Measurements from ENCODE around the gene DYNC2I2. TPM values are rescaled to one million over a fixed set of nuclear protein-coding genes. Genes with fewer than 3 reads are reported as not detected.
A peak's percentile ranks its signal among the peaks of the same experiment; 100 is the strongest.

Gene DYNC2I2
- polyA plus RNA-seq, 4 donors = 37.6 to 122 (median 92.3) TPM

DNA sequence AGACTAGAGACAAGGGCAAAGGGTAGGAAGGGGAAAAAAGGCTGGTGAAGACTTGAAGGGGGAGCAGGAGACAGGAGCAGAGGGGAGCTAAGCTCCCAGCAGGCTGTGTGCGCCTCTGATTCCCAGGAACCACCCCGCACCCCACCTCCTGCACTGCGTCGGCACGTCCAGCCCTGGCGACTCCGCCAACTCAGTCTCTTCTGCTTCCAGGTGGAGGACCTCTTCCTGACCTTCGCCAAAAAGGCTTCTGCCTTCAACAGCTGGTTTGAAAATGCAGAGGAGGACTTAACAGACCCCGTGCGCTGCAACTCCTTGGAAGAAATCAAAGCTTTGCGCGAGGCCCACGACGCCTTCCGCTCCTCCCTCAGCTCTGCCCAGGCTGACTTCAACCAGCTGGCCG is 30.5 kb downstream of the DYNC2I2 start:
- no peak for DNase-seq
- no peaks in the 10 kb centered on the region for H3K9me3 ChIP-seq (ENCODE audit: control insufficient read depth in 2 of 2, insufficient read depth in 1 of 2, low read depth in 1 of 2, low read length in 1 of 2)
- H3K36me3 ChIP-seq (ENCODE audit: control insufficient read depth in 3 of 3, insufficient read depth in 2 of 3, low read depth in 1 of 3, low read length in 3 of 3) = peaks cover 21 to 97% (median 36%) of the 10 kb centered on the region in 3 donors
- H3K27me3 ChIP-seq (ENCODE audit: control insufficient read depth in 3 of 3, insufficient read depth in 3 of 3, low read length in 3 of 3) = no peaks in the 10 kb centered on the region
- H3K4me3 ChIP-seq (ENCODE audit: low read depth in 1 of 3, low read length in 3 of 3) = no peak overlapping the region
- H3K4me1 ChIP-seq (ENCODE audit: control insufficient read depth in 3 of 3, insufficient read depth in 2 of 3, low read depth in 1 of 3, low read length in 2 of 3) = no peaks in the 10 kb centered on the region
- no peak overlapping the region for H3K27ac ChIP-seq (ENCODE audit: low read depth in 1 of 3, low read length in 2 of 3)
- 89 to 91% (median 90%) methylated on average over 16 of the region's 16 CpGs for WGBS, 3 donors
- FAIRE-seq = no peak

DNA sequence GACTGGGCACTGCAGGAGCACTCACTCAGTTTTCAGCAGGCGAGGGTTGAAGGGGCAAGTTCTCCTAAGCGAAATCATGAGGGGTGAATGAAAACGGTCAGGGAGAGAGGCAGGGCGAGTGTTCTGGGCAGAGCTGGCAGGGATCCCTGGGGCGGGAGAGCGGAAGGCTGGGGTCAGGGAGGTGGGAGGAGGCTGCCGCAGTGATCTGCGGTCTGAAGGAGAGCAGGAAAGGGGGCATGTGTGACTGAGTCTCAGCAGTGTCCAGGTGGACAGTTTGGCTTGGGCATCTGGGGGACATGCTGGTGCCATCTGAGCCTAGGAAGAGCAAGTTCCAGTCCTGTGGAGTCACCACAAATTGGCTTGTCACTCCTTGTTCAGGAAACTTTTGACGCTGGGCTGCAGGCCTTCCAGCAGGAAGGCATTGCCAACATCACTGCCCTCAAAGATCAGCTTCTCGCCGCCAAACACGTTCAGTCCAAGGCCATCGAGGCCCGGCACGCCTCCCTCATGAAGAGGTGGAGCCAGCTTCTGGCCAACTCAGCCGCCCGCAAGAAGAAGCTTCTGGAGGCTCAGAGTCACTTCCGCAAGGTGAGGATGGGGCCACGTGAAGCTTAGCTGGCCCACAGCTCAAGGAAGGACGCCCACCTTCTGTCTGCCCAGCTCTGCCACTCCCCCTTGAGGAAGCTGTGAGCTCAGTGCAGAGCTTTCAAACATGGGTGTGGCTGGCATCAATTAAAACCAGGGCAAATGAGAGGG is 31.1 kb downstream of the DYNC2I2 start:
- Histone ChIP-seq H3K27me3 (ENCODE audit: control insufficient read depth in 3 of 3, insufficient read depth in 3 of 3, low read length in 3 of 3) (no peaks in the 10 kb centered on the region), H3K4me1 (ENCODE audit: control insufficient read depth in 3 of 3, insufficient read depth in 2 of 3, low read depth in 1 of 3, low read length in 2 of 3) (no peaks in the 10 kb centered on the region), H3K27ac (ENCODE audit: low read depth in 1 of 3, low read length in 2 of 3) (no peak overlapping the region), H3K36me3 (ENCODE audit: control insufficient read depth in 3 of 3, insufficient read depth in 2 of 3, low read depth in 1 of 3, low read length in 3 of 3) (peaks cover 25 to 97% (median 39%) of the 10 kb centered on the region in 3 donors), H3K9me3 (ENCODE audit: control insufficient read depth in 2 of 2, insufficient read depth in 1 of 2, low read depth in 1 of 2, low read length in 1 of 2) (no peaks in the 10 kb centered on the region), H3K4me3 (ENCODE audit: low read depth in 1 of 3, low read length in 3 of 3) (no peak overlapping the region)
- WGBS, 3 donors = 69 to 84% (median 81%) methylated on average over 20 of the region's 20 CpGs
- DNase-seq (peak in 1 of 2 donors; percentile 44), FAIRE-seq (no peak)

DNA sequence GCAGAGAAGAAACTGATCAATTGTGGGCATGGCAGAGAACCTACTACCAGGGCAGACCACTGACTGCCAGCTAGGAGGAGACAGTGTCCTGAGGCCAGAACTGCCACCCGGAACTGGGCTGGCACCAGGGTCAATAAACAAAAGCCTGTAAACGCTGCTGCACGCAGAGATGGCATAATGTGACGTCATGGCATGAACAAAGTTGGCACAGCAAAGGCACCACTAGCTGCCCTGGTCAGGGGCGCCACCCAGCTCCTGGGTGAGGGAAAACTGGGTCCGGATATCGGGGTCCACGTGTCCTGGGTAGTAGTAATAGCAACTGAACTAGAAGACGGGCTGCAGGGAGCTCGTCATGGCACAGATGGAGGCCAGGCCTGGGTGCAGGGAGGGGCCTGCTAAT is 32.1 kb downstream of the DYNC2I2 start:
- Histone ChIP-seq H3K4me3 (ENCODE audit: low read depth in 1 of 3, low read length in 3 of 3) (no peak overlapping the region), H3K4me1 (ENCODE audit: control insufficient read depth in 3 of 3, insufficient read depth in 2 of 3, low read depth in 1 of 3, low read length in 2 of 3) (no peaks in the 10 kb centered on the region), H3K36me3 (ENCODE audit: control insufficient read depth in 3 of 3, insufficient read depth in 2 of 3, low read depth in 1 of 3, low read length in 3 of 3) (peaks cover 31 to 97% (median 33%) of the 10 kb centered on the region in 3 donors), H3K9me3 (ENCODE audit: control insufficient read depth in 2 of 2, insufficient read depth in 1 of 2, low read depth in 1 of 2, low read length in 1 of 2) (no peaks in the 10 kb centered on the region), H3K27me3 (ENCODE audit: control insufficient read depth in 3 of 3, insufficient read depth in 3 of 3, low read length in 3 of 3) (no peaks in the 10 kb centered on the region), H3K27ac (ENCODE audit: low read depth in 1 of 3, low read length in 2 of 3) (no peak overlapping the region)
- DNase-seq = no peak
- FAIRE-seq = no peak
- 87 to 91% (median 89%) methylated on average over 10 of the region's 10 CpGs for WGBS, 3 donors

DNA sequence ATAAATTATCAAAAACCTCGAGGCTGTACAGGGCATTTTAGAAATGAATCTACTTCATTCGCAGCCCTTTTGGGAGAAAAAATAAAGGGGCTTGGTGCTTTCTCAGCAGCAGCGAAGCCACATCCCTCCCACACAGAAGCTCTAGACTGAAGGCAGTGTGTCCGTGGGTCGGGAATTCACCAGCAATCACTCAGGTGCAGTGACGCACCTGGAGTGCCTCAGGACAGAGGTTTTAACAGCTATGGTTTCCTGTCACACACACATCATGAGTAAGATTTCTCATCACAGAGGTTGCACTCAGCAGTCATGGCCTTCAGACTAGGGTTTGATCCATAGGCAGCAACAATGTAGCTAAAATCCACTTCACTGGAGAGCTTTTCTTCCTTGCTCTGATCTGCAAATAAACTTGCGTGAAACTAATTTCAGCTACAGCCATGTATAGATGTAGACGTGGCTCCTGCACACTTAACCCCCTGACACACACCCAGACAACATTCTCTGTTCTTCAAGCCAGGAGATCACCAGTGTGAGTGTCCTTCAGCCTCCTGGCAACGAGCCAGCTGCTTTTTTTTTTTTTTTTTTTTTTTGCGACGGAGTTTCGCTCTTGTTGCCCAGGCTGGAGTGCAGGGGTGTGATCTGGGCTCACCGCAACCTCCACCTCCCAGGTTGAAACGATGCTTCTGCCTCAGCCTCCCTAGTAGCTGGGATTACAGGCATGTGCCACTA is 34.8 kb downstream of the DYNC2I2 start:
- Histone ChIP-seq H3K27ac (ENCODE audit: low read depth in 1 of 3, low read length in 2 of 3) (no peak overlapping the region), H3K27me3 (ENCODE audit: control insufficient read depth in 3 of 3, insufficient read depth in 3 of 3, low read length in 3 of 3) (no peaks in the 10 kb centered on the region), H3K36me3 (ENCODE audit: control insufficient read depth in 3 of 3, insufficient read depth in 2 of 3, low read depth in 1 of 3, low read length in 3 of 3) (peaks cover 28 to 95% (median 37%) of the 10 kb centered on the region in 3 donors), H3K9me3 (ENCODE audit: control insufficient read depth in 2 of 2, insufficient read depth in 1 of 2, low read depth in 1 of 2, low read length in 1 of 2) (no peaks in the 10 kb centered on the region), H3K4me3 (ENCODE audit: low read depth in 1 of 3, low read length in 3 of 3) (no peak overlapping the region), H3K4me1 (ENCODE audit: control insufficient read depth in 3 of 3, insufficient read depth in 2 of 3, low read depth in 1 of 3, low read length in 2 of 3) (no peaks in the 10 kb centered on the region)
- no peak for DNase-seq
- FAIRE-seq = no peak
- WGBS, 3 donors = 73 to 77% (median 76%) methylated on average over 14 of the region's 14 CpGs

DNA sequence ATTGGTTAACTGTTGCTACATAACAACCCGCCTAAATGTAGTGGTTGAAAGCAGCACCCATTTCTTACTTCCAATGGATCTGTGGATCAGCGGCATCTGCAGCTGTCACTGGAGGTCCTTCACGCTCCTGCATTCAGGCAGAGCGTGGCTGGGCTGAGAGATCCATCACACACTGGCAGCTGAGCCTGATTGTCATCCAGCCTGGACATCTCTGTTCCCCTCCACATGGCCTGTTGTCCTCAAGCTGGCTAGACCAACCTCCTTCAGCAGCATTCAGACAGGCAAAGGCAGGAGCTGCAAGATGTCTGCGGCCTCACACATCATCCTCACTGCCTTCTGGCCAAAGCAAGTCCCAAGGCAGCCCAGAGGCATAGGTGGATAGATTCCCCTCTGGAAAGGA is 36.9 kb downstream of the DYNC2I2 start:
- DNase-seq = no peak
- no peak overlapping the region for H3K27ac ChIP-seq (ENCODE audit: low read depth in 1 of 3, low read length in 2 of 3)
- WGBS, 3 donors = 95 to 99% (median 98%) methylated on average over 5 of the region's 5 CpGs

DNA sequence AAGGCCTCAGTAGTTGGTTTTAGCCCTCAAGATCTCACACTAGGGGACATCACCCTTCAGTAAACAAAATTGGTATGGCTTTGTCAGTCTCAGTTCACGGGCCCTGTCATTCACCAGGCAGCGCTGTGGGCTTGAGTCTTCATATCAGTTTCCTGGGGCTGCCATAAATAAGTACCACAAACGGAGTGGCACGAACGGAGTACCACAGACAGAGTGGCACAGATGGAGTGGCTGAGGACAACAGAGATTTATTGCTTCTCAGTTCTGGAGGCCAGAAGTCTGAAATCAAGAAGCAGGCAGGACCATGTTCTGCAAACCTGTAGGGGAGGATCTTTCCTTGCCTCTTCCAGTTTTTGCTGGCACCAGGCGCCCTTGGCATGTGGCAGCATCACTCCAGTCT is 37.5 kb downstream of the DYNC2I2 start:
- H3K27me3 ChIP-seq (ENCODE audit: control insufficient read depth in 3 of 3, insufficient read depth in 3 of 3, low read length in 3 of 3) = no peaks in the 10 kb centered on the region
- H3K4me1 ChIP-seq (ENCODE audit: control insufficient read depth in 3 of 3, insufficient read depth in 2 of 3, low read depth in 1 of 3, low read length in 2 of 3) = no peaks in the 10 kb centered on the region
- 94 to 99% (median 96%) methylated on average over 6 of the region's 6 CpGs for WGBS, 3 donors
- H3K9me3 ChIP-seq (ENCODE audit: control insufficient read depth in 2 of 2, insufficient read depth in 1 of 2, low read depth in 1 of 2, low read length in 1 of 2) = no peaks in the 10 kb centered on the region
- FAIRE-seq (no peak), DNase-seq (no peak)
- H3K4me3 ChIP-seq (ENCODE audit: low read depth in 1 of 3, low read length in 3 of 3) = no peak overlapping the region
- H3K36me3 ChIP-seq (ENCODE audit: control insufficient read depth in 3 of 3, insufficient read depth in 2 of 3, low read depth in 1 of 3, low read length in 3 of 3) = peaks cover 24 to 87% (median 27%) of the 10 kb centered on the region in 3 donors
- H3K27ac ChIP-seq (ENCODE audit: low read depth in 1 of 3, low read length in 2 of 3) = no peak overlapping the region

More for the DNA sequence above, 36.9 kb downstream of the DYNC2I2 start:
- Histone ChIP-seq H3K27me3 (ENCODE audit: control insufficient read depth in 3 of 3, insufficient read depth in 3 of 3, low read length in 3 of 3) (no peaks in the 10 kb centered on the region), H3K4me1 (ENCODE audit: control insufficient read depth in 3 of 3, insufficient read depth in 2 of 3, low read depth in 1 of 3, low read length in 2 of 3) (no peaks in the 10 kb centered on the region), H3K9me3 (ENCODE audit: control insufficient read depth in 2 of 2, insufficient read depth in 1 of 2, low read depth in 1 of 2, low read length in 1 of 2) (no peaks in the 10 kb centered on the region), H3K36me3 (ENCODE audit: control insufficient read depth in 3 of 3, insufficient read depth in 2 of 3, low read depth in 1 of 3, low read length in 3 of 3) (peaks cover 29 to 88% (median 30%) of the 10 kb centered on the region in 3 donors), H3K4me3 (ENCODE audit: low read depth in 1 of 3, low read length in 3 of 3) (no peak overlapping the region)
- FAIRE-seq = no peak

DNA sequence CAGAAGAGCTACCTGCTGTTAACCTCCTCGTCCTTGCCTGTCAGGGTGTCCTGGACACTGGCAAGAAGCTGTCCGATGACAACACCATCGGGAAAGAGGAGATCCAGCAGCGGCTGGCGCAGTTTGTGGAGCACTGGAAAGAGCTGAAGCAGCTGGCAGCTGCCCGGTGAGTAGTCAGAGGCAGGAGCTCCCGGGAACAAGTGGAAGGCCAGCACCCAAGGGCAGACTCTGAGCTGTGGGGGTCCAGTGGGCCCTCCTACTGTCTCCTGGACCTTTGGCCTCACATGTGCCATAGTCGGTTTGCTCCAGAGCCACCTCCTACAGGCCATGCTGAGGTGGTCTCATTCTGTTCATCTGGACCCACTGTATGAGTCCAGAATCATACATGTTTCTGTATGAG is 38.7 kb downstream of the DYNC2I2 start:
- FAIRE-seq (no peak), DNase-seq (no peak)
- no peaks in the 10 kb centered on the region for H3K4me1 ChIP-seq (ENCODE audit: control insufficient read depth in 3 of 3, insufficient read depth in 2 of 3, low read depth in 1 of 3, low read length in 2 of 3)
- H3K27ac ChIP-seq (ENCODE audit: low read depth in 1 of 3, low read length in 2 of 3) = no peak overlapping the region
- no peaks in the 10 kb centered on the region for H3K27me3 ChIP-seq (ENCODE audit: control insufficient read depth in 3 of 3, insufficient read depth in 3 of 3, low read length in 3 of 3)
- no peaks in the 10 kb centered on the region for H3K9me3 ChIP-seq (ENCODE audit: control insufficient read depth in 2 of 2, insufficient read depth in 1 of 2, low read depth in 1 of 2, low read length in 1 of 2)
- H3K36me3 ChIP-seq (ENCODE audit: control insufficient read depth in 3 of 3, insufficient read depth in 2 of 3, low read depth in 1 of 3, low read length in 3 of 3) = peaks cover 26 to 87% (median 33%) of the 10 kb centered on the region in 3 donors
- 89 to 94% (median 93%) methylated on average over 8 of the region's 8 CpGs for WGBS, 3 donors
- H3K4me3 ChIP-seq (ENCODE audit: low read depth in 1 of 3, low read length in 3 of 3) = no peak overlapping the region

DNA sequence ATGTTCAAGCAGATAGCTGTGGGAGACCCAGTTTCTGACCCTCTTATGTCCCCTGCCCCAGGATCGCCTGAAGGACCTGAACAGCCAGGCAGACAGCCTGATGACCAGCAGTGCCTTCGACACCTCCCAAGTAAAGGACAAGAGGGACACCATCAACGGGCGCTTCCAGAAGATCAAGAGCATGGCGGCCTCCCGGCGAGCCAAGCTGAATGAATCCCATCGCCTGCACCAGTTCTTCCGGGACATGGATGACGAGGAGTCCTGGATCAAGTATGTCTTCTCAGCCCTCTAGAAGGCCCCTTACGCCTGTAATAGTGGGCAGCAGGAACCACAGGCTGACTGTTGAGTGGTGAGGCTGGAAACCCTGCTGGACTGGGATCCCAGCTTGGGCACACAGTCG is 41.1 kb downstream of the DYNC2I2 start:
- 96 to 97% (median 97%) methylated on average over 12 of the region's 12 CpGs for WGBS, 3 donors
- Histone ChIP-seq H3K36me3 (ENCODE audit: control insufficient read depth in 3 of 3, insufficient read depth in 2 of 3, low read depth in 1 of 3, low read length in 3 of 3) (peaks cover 30 to 81% (median 33%) of the 10 kb centered on the region in 3 donors), H3K27me3 (ENCODE audit: control insufficient read depth in 3 of 3, insufficient read depth in 3 of 3, low read length in 3 of 3) (no peaks in the 10 kb centered on the region), H3K4me3 (ENCODE audit: low read depth in 1 of 3, low read length in 3 of 3) (no peak overlapping the region), H3K4me1 (ENCODE audit: control insufficient read depth in 3 of 3, insufficient read depth in 2 of 3, low read depth in 1 of 3, low read length in 2 of 3) (no peaks in the 10 kb centered on the region), H3K27ac (ENCODE audit: low read depth in 1 of 3, low read length in 2 of 3) (no peak overlapping the region), H3K9me3 (ENCODE audit: control insufficient read depth in 2 of 2, insufficient read depth in 1 of 2, low read depth in 1 of 2, low read length in 1 of 2) (no peaks in the 10 kb centered on the region)
- DNase-seq = no peak
- no peak for FAIRE-seq

Measured in small intestine (tissue), 7 donors.